ENCODE measurements around the gene BABAM1. TPM values are rescaled to one million over a fixed set of nuclear protein-coding genes. Genes with fewer than 3 reads are reported as not detected.

BABAM1 gene
- total RNA-seq, 1 experiment from 2014 or later = 83.9 TPM

DNA sequence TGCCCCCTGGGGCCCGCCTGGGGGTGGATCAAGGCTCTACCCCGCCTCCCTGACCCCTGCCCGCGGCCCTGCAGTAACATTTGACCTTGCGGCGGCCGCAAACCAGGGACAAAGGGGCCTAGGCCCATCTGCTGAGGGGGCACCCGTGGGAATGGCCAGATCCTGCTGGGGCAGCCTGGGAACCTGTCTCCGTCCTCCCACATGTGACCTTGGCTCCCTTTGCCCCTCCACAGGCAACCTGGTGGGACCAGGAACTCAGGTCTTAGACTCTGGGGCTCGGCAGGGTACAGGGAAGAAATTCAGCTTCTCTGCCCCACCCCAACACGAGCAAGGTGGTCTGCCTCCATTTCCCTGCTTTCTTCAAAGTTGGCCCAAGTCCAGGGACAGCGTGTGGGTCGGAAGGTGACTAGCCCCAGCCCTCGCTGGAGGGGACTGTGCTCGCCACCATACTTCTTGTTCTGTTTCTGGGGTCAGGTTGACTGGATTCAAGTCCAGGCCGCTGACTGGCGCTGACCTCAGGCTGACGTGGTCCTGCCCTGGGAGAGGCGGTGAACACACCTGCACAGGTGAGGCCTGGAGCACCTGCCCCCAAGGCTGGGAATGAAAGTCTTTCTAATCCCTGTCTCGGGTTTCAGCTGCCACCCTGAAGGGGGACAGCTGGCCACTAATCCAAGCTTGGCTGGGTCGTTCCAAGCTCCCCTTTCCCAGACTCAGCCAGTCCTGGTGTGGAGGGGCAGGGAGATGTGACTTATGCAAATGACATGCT lies 19.0 kb upstream of the BABAM1 start:
- Histone ChIP-seq H3K9me3 (ENCODE audit: low read length) (no peaks in the 10 kb centered on the region), H3K9me2 (replicated peaks; ENCODE audit: insufficient read depth, low read length) (no peaks in the 10 kb centered on the region), H3K27ac (ENCODE audit: low read length) (no peak overlapping the region), H3K4me3 (ENCODE audit: low read length) (no peak overlapping the region), H3K36me3 (ENCODE audit: insufficient read depth, low read length) (no peaks in the 10 kb centered on the region), H3K9ac (ENCODE audit: low read length) (no peak overlapping the region), H3K79me2 (ENCODE audit: low read length) (peaks cover 17% of the 10 kb centered on the region), H3K4me1 (ENCODE audit: low read length) (peaks cover 32% of the 10 kb centered on the region), H2AFZ (ENCODE audit: low read length) (no peak overlapping the region), H3K4me2 (ENCODE audit: low read depth, low read length, poor library complexity, severe bottlenecking) (no peak overlapping the region), H3K27me3 (ENCODE audit: low read length) (no peaks in the 10 kb centered on the region), H4K20me1 (ENCODE audit: insufficient read depth, low read depth, low read length) (peaks cover 7% of the 10 kb centered on the region; the same call in 1 of the 2 replicates)
- no peak for DNase-seq

GRCh38 chr19:17249887-17250548 lies 17.2 kb upstream of the BABAM1 start:
- no peak overlapping the region for H3K27ac ChIP-seq (ENCODE audit: low read length)
- H3K9me2 ChIP-seq (replicated peaks; ENCODE audit: insufficient read depth, low read length) = no peaks in the 10 kb centered on the region
- no peaks in the 10 kb centered on the region for H3K27me3 ChIP-seq (ENCODE audit: low read length)
- no peak overlapping the region for H3K9ac ChIP-seq (ENCODE audit: low read length)
- H4K20me1 ChIP-seq (ENCODE audit: insufficient read depth, low read depth, low read length) = no peaks in the 10 kb centered on the region
- H3K9me3 ChIP-seq (ENCODE audit: low read length) = no peaks in the 10 kb centered on the region
- H3K4me3 ChIP-seq (ENCODE audit: low read length) = no peak overlapping the region
- no peak overlapping the region for H2AFZ ChIP-seq (ENCODE audit: low read length)
- H3K4me1 ChIP-seq (ENCODE audit: low read length) = peaks cover 16% of the 10 kb centered on the region
- H3K4me2 ChIP-seq (ENCODE audit: low read depth, low read length, poor library complexity, severe bottlenecking) = no peak overlapping the region
- no peak for DNase-seq
- H3K79me2 ChIP-seq (ENCODE audit: low read length) = no peaks in the 10 kb centered on the region; the same call in 1 of the 2 replicates
- H3K36me3 ChIP-seq (ENCODE audit: insufficient read depth, low read length) = no peaks in the 10 kb centered on the region

DNA sequence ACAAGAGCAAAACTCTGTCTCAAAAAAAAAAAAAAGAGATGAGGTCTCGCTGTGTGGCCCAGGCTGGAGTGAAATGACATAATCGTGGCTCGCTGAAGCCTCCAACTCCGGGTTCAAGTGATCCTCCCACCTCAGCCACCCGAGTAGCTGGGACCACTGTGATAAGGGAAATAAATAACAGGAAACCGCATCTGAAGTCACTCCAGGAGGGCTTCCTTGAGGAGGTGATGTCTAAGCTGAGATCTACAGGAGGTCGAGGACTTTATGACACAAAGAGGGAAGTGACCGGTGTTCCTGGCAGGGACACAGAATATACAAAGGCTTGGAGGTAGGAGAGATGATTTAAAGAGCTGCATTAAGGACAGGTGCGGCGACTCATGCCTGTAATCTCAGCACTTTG lies 12.6 kb upstream of the BABAM1 start:
- Histone ChIP-seq H3K36me3 (ENCODE audit: insufficient read depth, low read length) (no peaks in the 10 kb centered on the region), H4K20me1 (ENCODE audit: insufficient read depth, low read depth, low read length) (no peaks in the 10 kb centered on the region), H3K27me3 (ENCODE audit: low read length) (no peaks in the 10 kb centered on the region), H3K9ac (ENCODE audit: low read length) (no peak overlapping the region), H3K9me3 (ENCODE audit: low read length) (no peaks in the 10 kb centered on the region), H3K27ac (ENCODE audit: low read length) (no peak overlapping the region), H3K4me1 (ENCODE audit: low read length) (no peaks in the 10 kb centered on the region), H3K4me3 (ENCODE audit: low read length) (no peak overlapping the region), H3K4me2 (ENCODE audit: low read depth, low read length, poor library complexity, severe bottlenecking) (no peak overlapping the region), H2AFZ (ENCODE audit: low read length) (no peak overlapping the region), H3K9me2 (replicated peaks; ENCODE audit: insufficient read depth, low read length) (no peaks in the 10 kb centered on the region), H3K79me2 (ENCODE audit: low read length) (no peaks in the 10 kb centered on the region)
- no peak for DNase-seq

GRCh38 chr19:17255150-17255621 lies 12.1 kb upstream of the BABAM1 start:
- H3K36me3 ChIP-seq (ENCODE audit: insufficient read depth, low read length) = no peaks in the 10 kb centered on the region
- DNase-seq = no peak
- H3K27ac ChIP-seq (ENCODE audit: low read length) = no peak overlapping the region
- no peak overlapping the region for H3K4me3 ChIP-seq (ENCODE audit: low read length)
- H3K4me1 ChIP-seq (ENCODE audit: low read length) = no peaks in the 10 kb centered on the region
- H3K9me3 ChIP-seq (ENCODE audit: low read length) = no peaks in the 10 kb centered on the region
- H3K9ac ChIP-seq (ENCODE audit: low read length) = no peak overlapping the region
- H3K79me2 ChIP-seq (ENCODE audit: low read length) = no peaks in the 10 kb centered on the region
- H4K20me1 ChIP-seq (ENCODE audit: insufficient read depth, low read depth, low read length) = no peaks in the 10 kb centered on the region
- no peaks in the 10 kb centered on the region for H3K9me2 ChIP-seq (replicated peaks; ENCODE audit: insufficient read depth, low read length)
- H2AFZ ChIP-seq (ENCODE audit: low read length) = no peak overlapping the region
- no peaks in the 10 kb centered on the region for H3K27me3 ChIP-seq (ENCODE audit: low read length)
- H3K4me2 ChIP-seq (ENCODE audit: low read depth, low read length, poor library complexity, severe bottlenecking) = no peak overlapping the region

- H3K27me3 ChIP-seq (ENCODE audit: low read length) = no peaks in the 10 kb centered on the region
- H3K9me3 ChIP-seq (ENCODE audit: low read length) = no peaks in the 10 kb centered on the region
- peaks cover 7% of the 10 kb centered on the region for H3K4me1 ChIP-seq (ENCODE audit: low read length)
- no peaks in the 10 kb centered on the region for H3K79me2 ChIP-seq (ENCODE audit: low read length)
- no peak overlapping the region for H3K9ac ChIP-seq (ENCODE audit: low read length)
- no peak for DNase-seq
- H3K9me2 ChIP-seq (replicated peaks; ENCODE audit: insufficient read depth, low read length) = no peaks in the 10 kb centered on the region
- H2AFZ ChIP-seq (ENCODE audit: low read length) = no peak overlapping the region
- H4K20me1 ChIP-seq (ENCODE audit: insufficient read depth, low read depth, low read length) = no peaks in the 10 kb centered on the region
- H3K27ac ChIP-seq (ENCODE audit: low read length) = no peak overlapping the region
- H3K4me2 ChIP-seq (ENCODE audit: low read depth, low read length, poor library complexity, severe bottlenecking) = no peak overlapping the region
- no peaks in the 10 kb centered on the region for H3K36me3 ChIP-seq (ENCODE audit: insufficient read depth, low read length)
- H3K4me3 ChIP-seq (ENCODE audit: low read length) = no peak overlapping the region
Observed at GRCh38 chr19:17256130-17256529, 11.1 kb upstream of the BABAM1 start.

DNA sequence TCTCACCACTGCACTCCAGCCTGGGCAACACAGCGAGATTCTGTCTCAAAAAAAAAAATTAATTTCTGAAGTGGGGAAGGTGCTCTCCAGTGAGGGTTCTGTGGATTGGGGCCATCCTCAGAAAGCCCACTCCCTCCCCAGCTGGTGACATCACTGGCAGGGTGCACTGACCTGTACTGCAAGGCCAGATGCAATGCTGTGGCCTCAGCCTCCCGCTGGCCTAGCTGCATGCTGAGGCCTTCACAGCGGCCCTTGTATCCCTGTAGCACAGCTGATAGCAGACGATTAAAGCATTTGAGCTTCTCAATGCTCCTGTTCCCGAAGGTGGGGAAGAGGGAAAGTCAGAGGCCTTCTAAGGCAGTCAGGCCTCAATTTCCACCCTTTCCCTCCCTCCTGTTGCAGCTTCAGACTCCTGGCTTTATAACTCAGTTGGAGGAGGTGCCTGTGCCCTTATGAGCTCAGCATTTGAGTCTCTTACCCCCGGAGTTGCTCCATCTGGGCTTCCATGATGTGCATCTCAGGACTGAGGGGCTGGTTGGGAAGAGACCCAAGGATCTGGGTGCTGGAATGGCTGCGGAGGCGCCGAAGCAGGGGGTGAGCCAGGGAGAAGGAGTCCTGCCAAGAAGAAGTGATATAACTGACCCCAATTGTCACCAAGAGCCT lies 8.0 kb upstream of the BABAM1 start:
- no peaks in the 10 kb centered on the region for H4K20me1 ChIP-seq (ENCODE audit: insufficient read depth, low read depth, low read length)
- H3K27ac ChIP-seq (ENCODE audit: low read length) = no peak overlapping the region
- no peaks in the 10 kb centered on the region for H3K27me3 ChIP-seq (ENCODE audit: low read length)
- no peaks in the 10 kb centered on the region for H3K79me2 ChIP-seq (ENCODE audit: low read length)
- no peak overlapping the region for H3K9ac ChIP-seq (ENCODE audit: low read length)
- no peak overlapping the region for H3K4me3 ChIP-seq (ENCODE audit: low read length)
- H3K4me1 ChIP-seq (ENCODE audit: low read length) = peaks cover 8% of the 10 kb centered on the region
- H3K4me2 ChIP-seq (ENCODE audit: low read depth, low read length, poor library complexity, severe bottlenecking) = no peak overlapping the region
- H2AFZ ChIP-seq (ENCODE audit: low read length) = no peak overlapping the region
- H3K9me3 ChIP-seq (ENCODE audit: low read length) = no peaks in the 10 kb centered on the region
- DNase-seq = no peak
- H3K36me3 ChIP-seq (ENCODE audit: insufficient read depth, low read length) = no peaks in the 10 kb centered on the region
- no peaks in the 10 kb centered on the region for H3K9me2 ChIP-seq (replicated peaks; ENCODE audit: insufficient read depth, low read length)

- H3K9ac ChIP-seq (ENCODE audit: low read length) = no peak overlapping the region
- H3K4me2 ChIP-seq (ENCODE audit: low read depth, low read length, poor library complexity, severe bottlenecking) = no peak overlapping the region
- no peaks in the 10 kb centered on the region for H4K20me1 ChIP-seq (ENCODE audit: insufficient read depth, low read depth, low read length)
- H3K4me3 ChIP-seq (ENCODE audit: low read length) = no peak overlapping the region
- no peak overlapping the region for H3K27ac ChIP-seq (ENCODE audit: low read length)
- H3K9me3 ChIP-seq (ENCODE audit: low read length) = no peaks in the 10 kb centered on the region
- H3K36me3 ChIP-seq (ENCODE audit: insufficient read depth, low read length) = no peaks in the 10 kb centered on the region
- no peak for DNase-seq
- no peaks in the 10 kb centered on the region for H3K27me3 ChIP-seq (ENCODE audit: low read length)
- H3K9me2 ChIP-seq (replicated peaks; ENCODE audit: insufficient read depth, low read length) = no peaks in the 10 kb centered on the region
- no peaks in the 10 kb centered on the region for H3K79me2 ChIP-seq (ENCODE audit: low read length)
- H3K4me1 ChIP-seq (ENCODE audit: low read length) = peaks cover 8% of the 10 kb centered on the region
- H2AFZ ChIP-seq (ENCODE audit: low read length) = no peak overlapping the region
Observed at GRCh38 chr19:17259934-17260333, 7.3 kb upstream of the BABAM1 start.

DNA sequence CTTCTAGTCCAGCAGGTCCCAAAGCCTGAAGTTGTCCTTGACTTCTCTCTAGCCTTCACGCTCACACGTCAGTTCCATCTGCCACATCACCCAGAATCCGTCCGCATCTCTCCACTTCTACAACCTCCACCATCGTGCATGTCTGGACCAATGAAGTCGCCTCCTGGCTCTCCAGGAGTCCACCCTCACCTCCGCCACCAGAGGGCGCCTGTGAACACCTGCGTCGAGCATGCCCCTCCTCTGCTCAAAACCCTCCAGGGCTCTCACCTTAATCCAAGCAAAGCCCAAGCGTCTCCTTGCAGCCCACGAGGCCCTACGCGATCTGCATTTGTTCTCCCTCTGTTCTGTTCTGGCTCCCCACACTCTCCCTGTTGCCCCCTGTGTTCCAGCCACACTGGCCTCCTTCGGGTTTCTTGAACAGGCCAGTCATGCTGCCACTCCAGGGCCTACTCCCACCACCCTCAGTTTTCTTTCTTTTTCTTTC lies 6.4 kb upstream of the BABAM1 start:
- no peaks in the 10 kb centered on the region for H3K9me2 ChIP-seq (replicated peaks; ENCODE audit: insufficient read depth, low read length)
- H3K4me2 ChIP-seq (ENCODE audit: low read depth, low read length, poor library complexity, severe bottlenecking) = peak overlapping the region; percentile 35
- no peaks in the 10 kb centered on the region for H3K9me3 ChIP-seq (ENCODE audit: low read length)
- DNase-seq = peak; percentile 97
- H3K9ac ChIP-seq (ENCODE audit: low read length) = peak overlapping the region; percentile 43
- H3K4me1 ChIP-seq (ENCODE audit: low read length) = peaks cover 9% of the 10 kb centered on the region
- H3K79me2 ChIP-seq (ENCODE audit: low read length) = no peaks in the 10 kb centered on the region
- H3K36me3 ChIP-seq (ENCODE audit: insufficient read depth, low read length) = no peaks in the 10 kb centered on the region
- H3K4me3 ChIP-seq (ENCODE audit: low read length) = no peak overlapping the region
- 0 out of 2 replicates have a peak overlapping the region, but pooled peaks have one; percentile 38 for H3K27ac ChIP-seq (ENCODE audit: low read length)
- no peaks in the 10 kb centered on the region for H4K20me1 ChIP-seq (ENCODE audit: insufficient read depth, low read depth, low read length)
- no peaks in the 10 kb centered on the region for H3K27me3 ChIP-seq (ENCODE audit: low read length)
- peak overlapping the region; percentile 77; the same call in 1 of the 2 replicates for H2AFZ ChIP-seq (ENCODE audit: low read length)

Data from Karpas-422 (cell line).